Left lung (tissue), 10 donors: ENCODE data around the gene TNFRSF1A. TPM values are rescaled to one million over a fixed set of nuclear protein-coding genes. Genes with fewer than 3 reads are reported as not detected.

Experiments
- ATAC-seq: fragments of 200-7000 bp; cut with Tn5 transposase; one replicate; pipeline ENCODE4 v1.9.1; 2020; ENCODE audit warnings: moderate library complexity
- DNase-seq, 4 donors: peaks; one replicate each; pipeline ENCODE4 v3.0.0-alpha.2; 2013 to 2020
- H3K27ac ChIP-seq, 2 donors: fragments of 200-600 bp; sonication (generic) in 1 of 2; one replicate each; pipeline versions ENCODE4 v1.5.0 to v1.8.0; 2020 to 2021
- H3K27me3 ChIP-seq, 2 donors: fragments of 200-600 bp; sonication (generic) in 1 of 2; one replicate each; pipeline versions ENCODE4 v1.5.0 to v1.8.0; 2020 to 2021
- H3K36me3 ChIP-seq, 2 donors: fragments of 200-600 bp; sonication (generic) in 1 of 2; one replicate each; pipeline versions ENCODE4 v1.5.0 to v1.8.0; 2020 to 2021
- H3K4me1 ChIP-seq, 2 donors: fragments of 200-600 bp; one replicate each; pipeline ENCODE4 v1.8.0; 2021
- H3K4me3 ChIP-seq, 2 donors: fragments of 200-600 bp; sonication (generic) in 1 of 2; one replicate each; pipeline versions ENCODE4 v1.5.0 to v1.8.0; 2020 to 2021; ENCODE audit warnings: mild to moderate bottlenecking in 1 of 2
- H3K9me3 ChIP-seq, 2 donors: fragments of 200-600 bp; sonication (generic) in 1 of 2; one replicate each; pipeline versions ENCODE4 v1.5.0 to v1.8.0; 2020 to 2021
- CTCF ChIP-seq, 2 donors: fragments of 200-600 bp; sonication (generic) in 1 of 2; IDR thresholded peaks; one replicate each; pipeline versions ENCODE4 v1.5.0 to v1.8.0; 2021; ENCODE audit warnings: antibody characterized with exemption in 2 of 2
- intact Hi-C, 2 donors: fragments of 100-400 bp; cut with DNase I; formaldehyde crosslinking; loops; one replicate each; pipeline versions ENCODE4 v1.11.2 to v1.14.2; 2022
- polyA plus RNA-seq, 6 donors: library from polyadenylated mRNA; unstranded; fragments of 120-200 nt; gene quantifications; one replicate each; pipeline ENCODE4 v1.2.1, GENCODE V29; 2013; ENCODE audit not compliant: insufficient read length in 6 of 6
- total RNA-seq, 2 donors: library from RNA; stranded (reverse); fragmentation: NEBNext Ultra II Directional; extraction: Animal tissue kit (Norgen Biotek cat#: 25700); gene quantifications; one replicate each; pipeline ENCODE4 v1.2.1, GENCODE V29; 2021
- donor health status: DM: no; HTN: yes; CAD: no.
- donor health status: DM: no; HTN: no; CAD: no.

TNFRSF1A gene
- total and polyA plus RNA-seq, 8 donors = 110 to 211 (median 128) TPM

GRCh38 chr12:6315704-6316597 is 25.9 kb downstream of the TNFRSF1A start:
- Histone ChIP-seq H3K4me1 (peaks cover 0 to 25% of the 10 kb centered on the region in 2 donors), H3K27me3 (peaks cover 0 to 6% of the 10 kb centered on the region in 2 donors), H3K36me3 (no peaks in the 10 kb centered on the region), H3K27ac (no peak overlapping the region), H3K9me3 (no peaks in the 10 kb centered on the region), H3K4me3 (no peak overlapping the region)
- intact Hi-C loops = no loop called here
- no peak for TF ChIP-seq CTCF (IDR thresholded peaks at IDR 0.05)
- no peak for DNase-seq
- no peak for ATAC-seq

DNA sequence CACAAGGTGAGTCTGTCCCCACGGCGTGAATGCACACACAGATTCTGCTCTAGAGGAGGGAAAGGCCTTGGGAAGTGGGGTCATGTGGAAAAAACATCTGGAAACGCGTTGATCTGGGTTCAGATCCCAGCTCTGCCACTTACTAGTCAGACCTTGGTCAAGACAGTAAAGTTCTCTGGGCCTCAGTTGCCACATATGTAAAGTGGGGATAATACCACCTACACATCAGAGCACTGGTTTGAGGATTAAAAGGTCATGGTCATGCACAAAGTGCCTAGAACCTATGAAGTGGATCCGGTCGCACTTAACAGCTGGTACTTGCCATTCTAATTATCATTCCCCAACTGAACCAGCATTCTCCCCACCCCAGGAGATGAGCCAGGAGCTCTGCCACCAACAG is 26.7 kb downstream of the TNFRSF1A start:
- no peak overlapping the region for H3K4me3 ChIP-seq
- no peaks in the 10 kb centered on the region for H3K36me3 ChIP-seq
- TF ChIP-seq CTCF (IDR thresholded peaks at IDR 0.05) = no peak
- peaks cover 4 to 13% of the 10 kb centered on the region in 2 donors for H3K27me3 ChIP-seq
- ATAC-seq (no peak), DNase-seq (no peak)
- no peak overlapping the region for H3K27ac ChIP-seq
- intact Hi-C loops = no loop called here
- H3K9me3 ChIP-seq = no peaks in the 10 kb centered on the region
- H3K4me1 ChIP-seq = peaks cover 0 to 32% of the 10 kb centered on the region in 2 donors

GRCh38 chr12:6314776-6315175 is 27.1 kb downstream of the TNFRSF1A start:
- H3K27me3 ChIP-seq = peaks cover 6 to 17% of the 10 kb centered on the region in 2 donors
- no peak for TF ChIP-seq CTCF (IDR thresholded peaks at IDR 0.05)
- peaks cover 0 to 33% of the 10 kb centered on the region in 2 donors for H3K4me1 ChIP-seq
- DNase-seq (no peak), ATAC-seq (no peak)
- H3K9me3 ChIP-seq = no peaks in the 10 kb centered on the region
- no peak overlapping the region for H3K4me3 ChIP-seq
- no peak overlapping the region for H3K27ac ChIP-seq
- H3K36me3 ChIP-seq = no peaks in the 10 kb centered on the region
- intact Hi-C loops = no loop called here

GRCh38 chr12:6313326-6313940 is 28.4 kb downstream of the TNFRSF1A start:
- no peak for DNase-seq
- H3K4me3 ChIP-seq = no peak overlapping the region
- intact Hi-C loops = no loop called here
- H3K36me3 ChIP-seq = no peaks in the 10 kb centered on the region
- no peaks in the 10 kb centered on the region for H3K9me3 ChIP-seq
- peak; percentile 28 for ATAC-seq
- peaks cover 6 to 20% of the 10 kb centered on the region in 2 donors for H3K27me3 ChIP-seq
- no peak overlapping the region for H3K27ac ChIP-seq
- no peak for TF ChIP-seq CTCF (IDR thresholded peaks at IDR 0.05)
- peaks cover 0 to 27% of the 10 kb centered on the region in 2 donors for H3K4me1 ChIP-seq
